Thymus (tissue), 11 donors: ENCODE measurements around the gene SH3BGRL2. TPM values are rescaled to one million over a fixed set of nuclear protein-coding genes. Genes with fewer than 3 reads are reported as not detected.
A peak's percentile ranks its signal among the peaks of the same experiment; 100 is the strongest.
"Not testable (repeated sequence)": the region's sequence is repeated elsewhere in the genome, so short reads cannot be mapped to it uniquely, and the experiment has no call there.

Experiments
- DNase-seq, 9 donors: peaks; one replicate each; pipeline ENCODE4 v3.0.0-alpha.2; 2013; ENCODE audit warnings: low spot score in 9 of 9, low read depth in 6 of 9, missing footprints in 1 of 9
- H3K27ac ChIP-seq, 2 donors: one replicate each; pipeline ENCODE4 v1.5.1; 2013; ENCODE audit warnings: control low read depth in 1 of 2, low read depth in 1 of 2, low read length in 1 of 2, mild to moderate bottlenecking in 1 of 2, moderate library complexity in 1 of 2
- H3K27me3 ChIP-seq, 2 donors: one replicate each; pipeline ENCODE4 v1.5.1; 2013; ENCODE audit warnings: low read length in 1 of 2; ENCODE audit not compliant: control insufficient read depth in 2 of 2, insufficient read depth in 1 of 2
- H3K36me3 ChIP-seq, 2 donors: one replicate each; pipeline ENCODE4 v1.5.1; 2013; ENCODE audit warnings: low read length in 1 of 2, mild to moderate bottlenecking in 1 of 2, moderate library complexity in 1 of 2; ENCODE audit not compliant: control insufficient read depth in 2 of 2, insufficient read depth in 2 of 2
- H3K4me1 ChIP-seq, 2 donors: one replicate each; pipeline ENCODE4 v1.5.1; 2013; ENCODE audit warnings: low read length in 2 of 2; ENCODE audit not compliant: control insufficient read depth in 2 of 2, insufficient read depth in 2 of 2
- H3K4me3 ChIP-seq, 2 donors: one replicate each; pipeline ENCODE4 v1.5.1; 2013; ENCODE audit warnings: low read length in 2 of 2, control low read depth in 1 of 2, mild to moderate bottlenecking in 1 of 2
- H3K9me3 ChIP-seq, 2 donors: one replicate each; pipeline ENCODE4 v1.5.1; 2013; ENCODE audit warnings: low read length in 1 of 2, mild to moderate bottlenecking in 1 of 2; ENCODE audit not compliant: control insufficient read depth in 2 of 2, insufficient read depth in 1 of 2
- WGBS: extraction: QIAGEN DNeasy Blood & Tissue Kit; methylation state at CpG from one replicate; pipeline ENCODE4 v1.1.7; 2013; 5-methylcytosine and 5-hydroxymethylcytosine counted together
- polyA plus RNA-seq: library from polyadenylated mRNA; stranded (reverse); fragments of 200-250 nt; gene quantifications from one replicate; pipeline ENCODE4 v1.2.3, GENCODE V29; 2013
- total RNA-seq: library from RNA; stranded (reverse); fragments of 120-200 nt; gene quantifications from one replicate; pipeline ENCODE4 v1.2.4, GENCODE V29; 2013
- donor health status: healthy.

The SH3BGRL2 gene
- total and polyA plus RNA-seq, 2 donors, result 3.8 to 15.9 TPM

GRCh38 chr6:79656134-79656533 lies 25.0 kb downstream of the SH3BGRL2 start:
- no peaks in the 10 kb centered on the region for H3K27me3 ChIP-seq
- no peaks in the 10 kb centered on the region for H3K9me3 ChIP-seq
- H3K4me3 ChIP-seq, result no peak overlapping the region
- no peaks in the 10 kb centered on the region for H3K4me1 ChIP-seq
- WGBS, result 96% methylated on average over 3 of the region's 3 CpGs
- DNase-seq, result no peak
- H3K27ac ChIP-seq, result no peak overlapping the region
- H3K36me3 ChIP-seq, result no peaks in the 10 kb centered on the region

DNA sequence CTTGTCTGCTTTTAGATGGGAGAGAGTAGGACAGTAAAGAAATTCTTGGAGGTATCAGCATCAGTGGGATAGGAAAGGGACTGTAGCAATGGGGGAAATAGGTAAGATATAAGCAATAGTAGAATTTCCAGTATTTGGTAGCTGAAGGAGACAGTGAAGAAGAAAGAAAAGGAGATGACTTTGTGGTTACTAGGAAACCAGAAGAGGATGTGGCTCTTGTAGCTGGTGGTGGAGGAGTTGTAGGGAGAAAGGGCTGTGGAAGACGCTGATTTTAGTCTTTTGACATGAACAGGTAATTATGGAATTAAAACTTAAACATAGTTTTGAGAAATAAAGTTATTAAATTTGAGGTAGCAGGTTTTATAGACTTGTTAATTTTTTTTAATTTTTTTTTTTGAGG lies 26.1 kb downstream of the SH3BGRL2 start:
- H3K4me1 ChIP-seq, result no peaks in the 10 kb centered on the region
- H3K4me3 ChIP-seq, result no peak overlapping the region
- H3K9me3 ChIP-seq, result no peaks in the 10 kb centered on the region
- 6% methylated on average over 1 of the region's 1 CpG for WGBS
- no peaks in the 10 kb centered on the region for H3K27me3 ChIP-seq
- no peak for DNase-seq
- H3K36me3 ChIP-seq, result no peaks in the 10 kb centered on the region
- no peak overlapping the region for H3K27ac ChIP-seq

DNA sequence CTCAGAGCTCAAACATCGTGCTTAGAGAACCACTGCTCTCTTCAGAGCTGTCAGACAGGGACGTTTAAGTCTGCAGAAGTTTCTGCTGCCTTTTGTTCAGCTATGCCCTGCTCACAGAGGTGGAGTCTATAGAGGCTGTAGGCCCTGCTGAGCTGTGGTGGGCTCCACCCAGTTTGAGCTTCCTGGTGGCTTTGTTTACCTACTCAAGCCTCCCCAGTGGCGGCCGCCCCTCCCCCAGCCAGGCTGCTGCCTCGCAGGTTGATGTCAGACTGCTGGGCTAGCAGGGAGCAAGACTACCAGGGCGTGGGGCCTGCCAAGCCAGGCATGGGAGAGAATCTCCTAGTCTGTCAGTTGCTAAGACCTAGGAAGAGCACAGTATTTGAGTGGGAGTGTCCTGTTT lies 32.5 kb downstream of the SH3BGRL2 start:
- not testable (repeated sequence) for H3K27ac ChIP-seq, H3K4me3 ChIP-seq, H3K36me3 ChIP-seq, H3K27me3 ChIP-seq, H3K9me3 ChIP-seq, H3K4me1 ChIP-seq, DNase-seq
- WGBS, result 93% methylated on average over 6 of the region's 6 CpGs

GRCh38 chr6:79665725-79666551 lies 34.8 kb downstream of the SH3BGRL2 start:
- H3K9me3 ChIP-seq, result no peaks in the 10 kb centered on the region
- no peaks in the 10 kb centered on the region for H3K27me3 ChIP-seq
- no peak overlapping the region for H3K27ac ChIP-seq
- no peak overlapping the region for H3K4me3 ChIP-seq
- H3K36me3 ChIP-seq, result no peaks in the 10 kb centered on the region
- peaks cover 4 to 5% of the 10 kb centered on the region in 2 donors for H3K4me1 ChIP-seq
- 94% methylated on average over 4 of the region's 4 CpGs for WGBS
- no peak for DNase-seq

GRCh38 chr6:79666634-79667033 lies 35.5 kb downstream of the SH3BGRL2 start:
- WGBS, result 11% methylated on average over 1 of the region's 1 CpG
- no peaks in the 10 kb centered on the region for H3K36me3 ChIP-seq
- no peaks in the 10 kb centered on the region for H3K27me3 ChIP-seq
- H3K4me3 ChIP-seq, result no peak overlapping the region
- H3K4me1 ChIP-seq, result peaks cover 4 to 5% of the 10 kb centered on the region in 2 donors
- peak in 4 of 9 donors; percentile 11 to 61 (median 17) for DNase-seq
- no peak overlapping the region for H3K27ac ChIP-seq
- H3K9me3 ChIP-seq, result no peaks in the 10 kb centered on the region

DNA sequence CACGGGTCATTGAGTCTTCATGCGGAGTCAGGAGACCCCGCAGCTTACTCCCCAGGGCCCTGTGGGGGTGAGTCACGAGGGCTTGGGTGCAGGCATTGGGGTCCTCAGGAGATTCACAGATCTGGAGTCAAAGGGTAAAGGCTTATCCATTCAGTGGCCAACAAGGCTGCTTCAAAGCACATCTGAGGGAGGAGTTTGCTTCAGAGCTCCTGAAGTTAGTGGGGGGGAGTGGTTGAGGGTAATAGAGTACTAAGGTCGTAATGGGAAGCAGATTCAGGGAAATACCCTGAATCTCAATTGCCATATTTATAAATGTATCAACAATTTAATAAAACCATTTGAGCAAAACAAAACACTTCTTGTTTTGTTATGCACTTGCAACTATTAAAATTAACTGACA lies 37.3 kb downstream of the SH3BGRL2 start:
- H3K36me3 ChIP-seq, result no peaks in the 10 kb centered on the region
- no peak for DNase-seq
- no peak overlapping the region for H3K4me3 ChIP-seq
- no peaks in the 10 kb centered on the region for H3K9me3 ChIP-seq
- peaks cover 4 to 5% of the 10 kb centered on the region in 2 donors for H3K4me1 ChIP-seq
- peak overlapping the region in 1 of 2 donors; percentile 15 for H3K27ac ChIP-seq
- WGBS, result 96% methylated on average over 5 of the region's 5 CpGs
- H3K27me3 ChIP-seq, result no peaks in the 10 kb centered on the region

GRCh38 chr6:79669766-79670165 lies 38.6 kb downstream of the SH3BGRL2 start:
- DNase-seq, result no peak
- Histone ChIP-seq H3K4me3 (no peak overlapping the region), H3K27ac (no peak overlapping the region), H3K36me3 (no peaks in the 10 kb centered on the region), H3K27me3 (no peaks in the 10 kb centered on the region), H3K9me3 (no peaks in the 10 kb centered on the region), H3K4me1 (peaks cover 4 to 5% of the 10 kb centered on the region in 2 donors)
- WGBS, result 96% methylated on average over 1 of the region's 1 CpG

DNA sequence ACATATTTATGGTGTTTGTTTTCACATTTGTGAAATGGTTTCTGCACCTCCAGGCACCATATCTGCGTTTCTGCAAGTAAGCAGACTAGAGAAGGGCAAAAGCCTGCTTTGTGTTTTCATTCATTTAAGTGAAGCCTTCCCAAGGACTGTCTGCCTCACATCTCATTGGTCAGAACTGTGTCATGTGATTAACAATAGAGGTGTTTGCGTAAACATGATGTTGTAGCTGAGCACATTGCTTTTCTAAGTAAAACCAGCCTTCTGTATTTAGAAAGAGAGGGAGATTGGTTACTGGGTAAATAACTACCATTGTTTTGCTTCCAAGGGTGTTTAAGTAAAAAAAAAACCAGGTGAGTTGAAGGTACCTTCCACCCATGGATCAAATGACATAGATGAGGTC lies 39.7 kb downstream of the SH3BGRL2 start:
- H3K4me1 ChIP-seq, result peaks cover 4 to 5% of the 10 kb centered on the region in 2 donors
- peak overlapping the region in 1 of 2 donors; percentile 33 for H3K27ac ChIP-seq
- no peaks in the 10 kb centered on the region for H3K27me3 ChIP-seq
- no peak for DNase-seq
- no peaks in the 10 kb centered on the region for H3K36me3 ChIP-seq
- H3K4me3 ChIP-seq, result no peak overlapping the region
- H3K9me3 ChIP-seq, result no peaks in the 10 kb centered on the region
- WGBS, result 97% methylated on average over 2 of the region's 2 CpGs

GRCh38 chr6:79671600-79672266 lies 40.6 kb downstream of the SH3BGRL2 start:
- no peaks in the 10 kb centered on the region for H3K9me3 ChIP-seq
- 56% methylated on average over 4 of the region's 4 CpGs for WGBS
- no peaks in the 10 kb centered on the region for H3K36me3 ChIP-seq
- H3K4me3 ChIP-seq, result no peak overlapping the region
- peak in 2 of 9 donors; percentile 4 to 18 for DNase-seq
- H3K27ac ChIP-seq, result peak overlapping the region in 1 of 2 donors; percentile 36
- H3K27me3 ChIP-seq, result no peaks in the 10 kb centered on the region
- H3K4me1 ChIP-seq, result peaks cover 0 to 5% of the 10 kb centered on the region in 2 donors
